Measurements from ENCODE around the gene PEX11G. TPM values are rescaled to one million over a fixed set of nuclear protein-coding genes. Genes with fewer than 3 reads are reported as not detected.

The PEX11G gene
- total RNA-seq, 1 experiment from 2014 or later: 2.8 TPM

DNA sequence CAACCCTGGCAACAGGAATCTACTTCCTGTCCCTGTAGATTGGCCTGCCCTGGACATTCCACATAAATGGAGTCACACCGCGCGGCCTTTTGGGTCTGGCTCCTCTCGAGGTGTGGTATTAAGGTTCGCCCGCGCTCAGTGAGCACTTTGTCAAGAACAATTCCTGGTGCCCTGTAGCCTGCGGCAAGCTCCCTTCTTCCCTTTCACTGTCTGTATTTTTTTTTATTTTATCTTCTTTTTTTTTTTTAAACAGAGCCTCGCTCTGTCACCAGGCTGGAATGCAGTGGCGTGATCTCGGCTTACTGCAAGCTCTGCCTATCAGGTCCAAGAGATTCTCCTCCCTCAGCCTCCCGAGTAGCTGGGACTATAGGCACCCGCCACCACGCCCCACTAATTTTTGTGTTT, 28.3 kb downstream of the PEX11G start:
- Mint-ChIP-seq H3K27me3 (ENCODE audit: low read depth) (no peaks in the 10 kb centered on the region), H3K4me3 (no peak overlapping the region), H3K4me1 (no peaks in the 10 kb centered on the region), H3K27ac (no peak overlapping the region), H3K36me3 (ENCODE audit: insufficient read depth in 1 of 3, low read depth in 3 of 3) (peaks cover 21 to 70% (median 48%) of the 10 kb centered on the region in 3 experiments), H3K9me3 (peaks cover 4 to 5% of the 10 kb centered on the region in 2 experiments; a peak in 3 of 5 replicates)
- no peak overlapping the region for H3K27ac ChIP-seq (ENCODE audit: insufficient read length, low read depth, low read length)
- H3K4me1 ChIP-seq (ENCODE audit: insufficient read depth, low read length): no peaks in the 10 kb centered on the region
- no peak overlapping the region for H4K91ac ChIP-seq (ENCODE audit: insufficient read length, low read depth, low read length)
- H3K79me2 ChIP-seq (ENCODE audit: insufficient read depth, low read length): no peaks in the 10 kb centered on the region
- H2AK5ac ChIP-seq (ENCODE audit: insufficient read length, low read length): no peak overlapping the region
- no peak overlapping the region for H2BK120ac ChIP-seq (ENCODE audit: low read depth, low read length, poor library complexity, severe bottlenecking)
- no peak overlapping the region for H3K9ac ChIP-seq (ENCODE audit: extremely low read depth, insufficient read length, low read length)
- no CpG with 5 or more reads among the region's 14 CpGs for WGBS (ENCODE audit: extremely low coverage, insufficient read length, low lambda C conversion rate)
- no peak overlapping the region for H4K8ac ChIP-seq (replicated peaks; ENCODE audit: insufficient read length, low read depth, low read length)
- no peak overlapping the region for H3K18ac ChIP-seq (ENCODE audit: insufficient read length, low read depth, low read length)
- no peaks in the 10 kb centered on the region for H4K20me1 ChIP-seq (ENCODE audit: control insufficient read depth, insufficient read depth, insufficient read length)
- no peak overlapping the region for H3K4me2 ChIP-seq (ENCODE audit: insufficient read depth, insufficient read length, low read length)
- H2AFZ ChIP-seq (ENCODE audit: low read length): no peak overlapping the region
- no peak overlapping the region for H3T11ph ChIP-seq (ENCODE audit: low read length)
- no peak overlapping the region for H2BK20ac ChIP-seq (ENCODE audit: low read depth, low read length, poor library complexity, severe bottlenecking)
- no peak overlapping the region for H2BK15ac ChIP-seq (ENCODE audit: low read depth, low read length)
- TF ChIP-seq, protein P1, sequence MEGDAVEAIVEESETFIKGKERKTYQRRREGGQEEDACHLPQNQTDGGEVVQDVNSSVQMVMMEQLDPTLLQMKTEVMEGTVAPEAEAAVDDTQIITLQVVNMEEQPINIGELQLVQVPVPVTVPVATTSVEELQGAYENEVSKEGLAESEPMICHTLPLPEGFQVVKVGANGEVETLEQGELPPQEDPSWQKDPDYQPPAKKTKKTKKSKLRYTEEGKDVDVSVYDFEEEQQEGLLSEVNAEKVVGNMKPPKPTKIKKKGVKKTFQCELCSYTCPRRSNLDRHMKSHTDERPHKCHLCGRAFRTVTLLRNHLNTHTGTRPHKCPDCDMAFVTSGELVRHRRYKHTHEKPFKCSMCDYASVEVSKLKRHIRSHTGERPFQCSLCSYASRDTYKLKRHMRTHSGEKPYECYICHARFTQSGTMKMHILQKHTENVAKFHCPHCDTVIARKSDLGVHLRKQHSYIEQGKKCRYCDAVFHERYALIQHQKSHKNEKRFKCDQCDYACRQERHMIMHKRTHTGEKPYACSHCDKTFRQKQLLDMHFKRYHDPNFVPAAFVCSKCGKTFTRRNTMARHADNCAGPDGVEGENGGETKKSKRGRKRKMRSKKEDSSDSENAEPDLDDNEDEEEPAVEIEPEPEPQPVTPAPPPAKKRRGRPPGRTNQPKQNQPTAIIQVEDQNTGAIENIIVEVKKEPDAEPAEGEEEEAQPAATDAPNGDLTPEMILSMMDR (conservative IDR thresholded peaks at IDR 0.05): no peak
- no peak overlapping the region for H4K5ac ChIP-seq (ENCODE audit: insufficient read length, low read depth, low read length)
- DNase-seq: no peak
- H3K27me3 ChIP-seq (ENCODE audit: insufficient read depth, low read length): no peaks in the 10 kb centered on the region
- H3K9me3 ChIP-seq (ENCODE audit: control insufficient read depth, low read depth, low read length): no peaks in the 10 kb centered on the region
- no peak overlapping the region for H3K14ac ChIP-seq (ENCODE audit: insufficient read depth, low read length)
- H3K79me1 ChIP-seq (ENCODE audit: insufficient read depth, low read depth, low read length, poor library complexity, severe bottlenecking): no peaks in the 10 kb centered on the region
- H3K23me2 ChIP-seq (ENCODE audit: insufficient read length, low read depth, low read length, poor library complexity, severe bottlenecking): no peaks in the 10 kb centered on the region
- H2BK12ac ChIP-seq (ENCODE audit: insufficient read length, low read depth, low read length): no peak overlapping the region
- H3K56ac ChIP-seq (ENCODE audit: insufficient read length, low read depth, low read length): no peak overlapping the region
- no peak overlapping the region for H2BK5ac ChIP-seq (ENCODE audit: insufficient read length, low read length)
- H3K23ac ChIP-seq (ENCODE audit: insufficient read length, low read depth, low read length): no peak overlapping the region
- no peak overlapping the region for H3K4ac ChIP-seq (ENCODE audit: low read depth, low read length)

All from H9 (cell line).